Subcutaneous abdominal adipose tissue (tissue), 5 donors: ENCODE data around the gene DPEP3.

ENCODE experiments used
- H3K27ac ChIP-seq: one replicate; pipeline ENCODE4 v1.7.0; 2013; ENCODE audit warnings: low read depth, mild to moderate bottlenecking, inconsistent platforms, low read length, moderate library complexity
- H3K27me3 ChIP-seq, 5 donors: one replicate each; pipeline ENCODE4 v1.7.0; 2013; ENCODE audit warnings: low read length in 5 of 5, inconsistent platforms in 1 of 5; ENCODE audit not compliant: control insufficient read depth in 5 of 5, insufficient read depth in 4 of 5
- H3K36me3 ChIP-seq, 5 donors: one replicate each; pipeline ENCODE4 v1.7.0; 2013; ENCODE audit warnings: low read length in 5 of 5; ENCODE audit not compliant: control insufficient read depth in 5 of 5, insufficient read depth in 5 of 5
- H3K4me1 ChIP-seq, 5 donors: one replicate each; pipeline ENCODE4 v1.7.0; 2013; ENCODE audit warnings: low read length in 5 of 5, mild to moderate bottlenecking in 3 of 5, moderate library complexity in 1 of 5; ENCODE audit not compliant: control insufficient read depth in 5 of 5, insufficient read depth in 5 of 5
- H3K4me3 ChIP-seq, 5 donors: one replicate each; pipeline ENCODE4 v1.7.0; 2013; ENCODE audit warnings: low read length in 5 of 5, low read depth in 1 of 5
- H3K9ac ChIP-seq, 5 donors: one replicate each; pipeline ENCODE4 v1.7.0; 2013; ENCODE audit warnings: low read length in 5 of 5, mild to moderate bottlenecking in 4 of 5, moderate library complexity in 3 of 5
- H3K9me3 ChIP-seq, 5 donors: one replicate each; pipeline ENCODE4 v1.7.0; 2013; ENCODE audit warnings: low read length in 5 of 5; ENCODE audit not compliant: control insufficient read depth in 5 of 5
- donor health status: healthy.
- donor health status: healthy.
- donor health status: healthy.
- donor health status: healthy.
- donor health status: healthy.

The DPEP3 gene

GRCh38 chr16:67962135-67962534, 18.2 kb downstream of the DPEP3 start:
- H3K9ac ChIP-seq = peak overlapping the region in 1 of 5 donors; percentile 28
- peaks cover 0 to 66% (median 63%) of the 10 kb centered on the region in 5 donors for H3K36me3 ChIP-seq
- no peaks in the 10 kb centered on the region for H3K9me3 ChIP-seq
- H3K4me3 ChIP-seq = no peak overlapping the region
- H3K4me1 ChIP-seq = peaks cover 23 to 88% (median 74%) of the 10 kb centered on the region in 5 donors
- peaks cover 0 to 3% (median 0%) of the 10 kb centered on the region in 5 donors for H3K27me3 ChIP-seq
- peak overlapping the region; percentile 84 for H3K27ac ChIP-seq

DNA sequence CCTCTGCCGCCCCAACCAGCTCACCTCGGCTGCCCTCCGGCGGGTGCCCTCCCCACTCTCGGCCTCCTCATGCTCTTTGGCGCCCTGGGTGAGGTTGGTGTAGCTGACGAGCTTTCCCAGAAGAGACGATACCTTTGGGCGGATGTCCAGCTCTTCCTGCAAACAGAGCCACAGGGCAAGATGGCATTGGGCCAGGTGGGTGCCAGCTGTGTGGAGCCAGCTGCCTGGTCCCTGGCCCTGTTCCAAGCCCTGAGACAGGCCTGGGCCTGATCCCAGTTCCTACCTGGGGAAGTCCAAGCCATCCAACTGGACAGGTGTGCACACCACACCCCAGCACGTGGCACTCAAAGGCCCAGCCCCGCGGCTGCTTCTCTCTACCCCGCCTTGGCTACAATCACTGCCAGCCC, 18.7 kb downstream of the DPEP3 start:
- Histone ChIP-seq H3K27me3 (peaks cover 0 to 3% (median 0%) of the 10 kb centered on the region in 5 donors), H3K4me3 (no peak overlapping the region), H3K27ac (peak overlapping the region; percentile 84), H3K36me3 (peaks cover 0 to 66% (median 63%) of the 10 kb centered on the region in 5 donors), H3K4me1 (peaks cover 18 to 82% (median 68%) of the 10 kb centered on the region in 5 donors), H3K9ac (peak overlapping the region in 1 of 5 donors; percentile 24), H3K9me3 (no peaks in the 10 kb centered on the region)

GRCh38 chr16:67959536-67960329, 20.6 kb downstream of the DPEP3 start:
- H3K4me1 ChIP-seq = peaks cover 13 to 64% (median 54%) of the 10 kb centered on the region in 5 donors
- H3K9ac ChIP-seq = peak overlapping the region in 2 of 5 donors; percentile 17 to 26
- H3K9me3 ChIP-seq = no peaks in the 10 kb centered on the region
- H3K36me3 ChIP-seq = peaks cover 0 to 76% (median 70%) of the 10 kb centered on the region in 5 donors
- H3K4me3 ChIP-seq = peak overlapping the region in 2 of 5 donors; percentile 12 to 42
- H3K27me3 ChIP-seq = peaks cover 0 to 3% (median 0%) of the 10 kb centered on the region in 5 donors
- peak overlapping the region; percentile 84 for H3K27ac ChIP-seq

GRCh38 chr16:67957622-67958021, 22.7 kb downstream of the DPEP3 start:
- peak overlapping the region; percentile 84 for H3K27ac ChIP-seq
- peaks cover 0 to 87% (median 78%) of the 10 kb centered on the region in 5 donors for H3K36me3 ChIP-seq
- H3K27me3 ChIP-seq = peaks cover 0 to 3% (median 0%) of the 10 kb centered on the region in 5 donors
- no peak overlapping the region for H3K4me3 ChIP-seq
- H3K4me1 ChIP-seq = peaks cover 9 to 43% (median 33%) of the 10 kb centered on the region in 5 donors
- H3K9me3 ChIP-seq = no peaks in the 10 kb centered on the region
- no peak overlapping the region for H3K9ac ChIP-seq

- H3K27me3 ChIP-seq = peaks cover 0 to 2% (median 0%) of the 10 kb centered on the region in 5 donors
- H3K4me3 ChIP-seq = no peak overlapping the region
- peaks cover 7 to 24% (median 19%) of the 10 kb centered on the region in 5 donors for H3K4me1 ChIP-seq
- peaks cover 0 to 87% (median 79%) of the 10 kb centered on the region in 5 donors for H3K36me3 ChIP-seq
- H3K9me3 ChIP-seq = no peaks in the 10 kb centered on the region
- H3K9ac ChIP-seq = no peak overlapping the region
- H3K27ac ChIP-seq = no peak overlapping the region
Measured at GRCh38 chr16:67954421-67955196, 25.7 kb downstream of the DPEP3 start.

- H3K4me1 ChIP-seq = peaks cover 5 to 16% (median 11%) of the 10 kb centered on the region in 5 donors
- H3K27ac ChIP-seq = no peak overlapping the region
- H3K27me3 ChIP-seq = no peaks in the 10 kb centered on the region
- peaks cover 0 to 88% (median 79%) of the 10 kb centered on the region in 5 donors for H3K36me3 ChIP-seq
- no peak overlapping the region for H3K4me3 ChIP-seq
- no peaks in the 10 kb centered on the region for H3K9me3 ChIP-seq
- no peak overlapping the region for H3K9ac ChIP-seq
Measured at GRCh38 chr16:67953641-67954375, 26.5 kb downstream of the DPEP3 start.

GRCh38 chr16:67951485-67951884, 28.8 kb downstream of the DPEP3 start:
- H3K27ac ChIP-seq = no peak overlapping the region
- H3K4me1 ChIP-seq = peaks cover 5 to 11% (median 10%) of the 10 kb centered on the region in 5 donors
- H3K9ac ChIP-seq = no peak overlapping the region
- peaks cover 0 to 95% (median 87%) of the 10 kb centered on the region in 5 donors for H3K36me3 ChIP-seq
- no peaks in the 10 kb centered on the region for H3K9me3 ChIP-seq
- no peak overlapping the region for H3K4me3 ChIP-seq
- H3K27me3 ChIP-seq = no peaks in the 10 kb centered on the region

- peaks cover 0 to 97% (median 95%) of the 10 kb centered on the region in 5 donors for H3K36me3 ChIP-seq
- no peak overlapping the region for H3K27ac ChIP-seq
- H3K9me3 ChIP-seq = no peaks in the 10 kb centered on the region
- H3K4me1 ChIP-seq = peaks cover 8 to 21% (median 20%) of the 10 kb centered on the region in 5 donors
- H3K27me3 ChIP-seq = no peaks in the 10 kb centered on the region
- no peak overlapping the region for H3K9ac ChIP-seq
- H3K4me3 ChIP-seq = no peak overlapping the region
Measured at GRCh38 chr16:67950335-67950843, 29.9 kb downstream of the DPEP3 start.

DNA sequence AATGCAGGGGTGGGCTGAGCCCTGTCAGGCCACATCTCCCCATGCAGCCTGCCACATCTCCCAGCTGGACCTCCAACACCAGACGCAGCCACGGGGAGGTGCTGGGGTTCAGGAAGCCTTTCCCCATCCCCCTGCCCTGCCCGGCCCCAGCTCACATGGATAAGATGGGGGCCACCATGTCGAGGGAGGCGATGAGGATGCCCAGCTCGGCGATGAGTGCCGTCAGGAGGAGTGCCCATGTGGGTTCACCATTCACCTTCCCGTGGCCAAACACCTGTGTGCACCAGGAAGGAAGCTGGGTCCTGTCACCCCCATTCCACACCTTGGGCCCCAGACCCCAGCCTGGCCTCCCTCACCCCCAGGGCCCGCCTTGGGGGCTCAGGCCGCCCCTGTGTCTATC, 30.7 kb downstream of the DPEP3 start:
- H3K9me3 ChIP-seq = no peaks in the 10 kb centered on the region
- no peak overlapping the region for H3K27ac ChIP-seq
- H3K9ac ChIP-seq = no peak overlapping the region
- peaks cover 10 to 29% (median 28%) of the 10 kb centered on the region in 5 donors for H3K4me1 ChIP-seq
- peaks cover 0 to 97% (median 95%) of the 10 kb centered on the region in 5 donors for H3K36me3 ChIP-seq
- H3K27me3 ChIP-seq = no peaks in the 10 kb centered on the region
- no peak overlapping the region for H3K4me3 ChIP-seq
